GM21526 (cell line): ENCODE measurements around the gene SLC16A5.
"Not testable (repeated sequence)": the region's sequence is repeated elsewhere in the genome, so short reads cannot be mapped to it uniquely, and the experiment has no call there.

ENCODE experiments used
- ATAC-seq: cut with Tn5 transposase; IDR thresholded peaks from one replicate; pipeline ENCODE4 v1.9.1; 2021; ENCODE audit warnings: moderate library complexity; ENCODE audit not compliant: unreplicated experiment, low FRiP score

Gene SLC16A5

GRCh38 chr17:75064040-75064439, 23.7 kb upstream of the SLC16A5 start:
- no peak for ATAC-seq

- ATAC-seq: no peak
Observed at GRCh38 chr17:75064460-75064859, 23.3 kb upstream of the SLC16A5 start.

- no peak for ATAC-seq
Observed at GRCh38 chr17:75064867-75065561, 22.7 kb upstream of the SLC16A5 start.

GRCh38 chr17:75065562-75066151, 22.1 kb upstream of the SLC16A5 start:
- no peak for ATAC-seq

- no peak for ATAC-seq
Observed at GRCh38 chr17:75067856-75068255, 19.9 kb upstream of the SLC16A5 start.

- no peak for ATAC-seq
Observed at GRCh38 chr17:75068750-75069149, 19.0 kb upstream of the SLC16A5 start.

- no peak for ATAC-seq
Observed at GRCh38 chr17:75069783-75070182, 18.0 kb upstream of the SLC16A5 start.

GRCh38 chr17:75071478-75072271, 16.1 kb upstream of the SLC16A5 start:
- ATAC-seq: not testable (repeated sequence)

- not testable (repeated sequence) for ATAC-seq
Observed at GRCh38 chr17:75072909-75073308, 14.8 kb upstream of the SLC16A5 start.

- ATAC-seq: no peak
Observed at GRCh38 chr17:75073618-75074047, 14.1 kb upstream of the SLC16A5 start.

GRCh38 chr17:75074532-75074931, 13.2 kb upstream of the SLC16A5 start:
- ATAC-seq: no peak

- no peak for ATAC-seq
Observed at GRCh38 chr17:75075597-75076336, 12.0 kb upstream of the SLC16A5 start.

GRCh38 chr17:75077072-75077495, 10.7 kb upstream of the SLC16A5 start:
- ATAC-seq: no peak

- ATAC-seq: no peak
Observed at GRCh38 chr17:75077496-75078283, 10.1 kb upstream of the SLC16A5 start.

GRCh38 chr17:75078284-75079022, 9.3 kb upstream of the SLC16A5 start:
- no peak for ATAC-seq

- ATAC-seq: no peak
Observed at GRCh38 chr17:75079023-75079373, 8.8 kb upstream of the SLC16A5 start.

GRCh38 chr17:75081611-75082540, 5.9 kb upstream of the SLC16A5 start:
- ATAC-seq: no peak

- ATAC-seq: no peak
Observed at GRCh38 chr17:75082683-75083082, 5.1 kb upstream of the SLC16A5 start.
